Measurements from ENCODE around the gene FAM25A.

- TF ChIP-seq ZFX (IDR thresholded peaks at IDR 0.05) (no peak), CTCF (IDR thresholded peaks at IDR 0.05 in 2 of 3, conservative IDR thresholded peaks at IDR 0.05 in 1 of 3; ENCODE audit: borderline replicate concordance in 1 of 3, insufficient read depth in 1 of 3, low read depth in 2 of 3, low read length in 2 of 3) (no peak), YY1 (IDR thresholded peaks at IDR 0.05; ENCODE audit: extremely low read depth, insufficient replicate concordance, low read depth, low read length) (no peak), TCF7L2 (IDR thresholded peaks at IDR 0.05; ENCODE audit: borderline replicate concordance, extremely low read depth, insufficient read depth, insufficient read length) (no peak), POLR2A (IDR thresholded peaks at IDR 0.05; ENCODE audit: borderline replicate concordance, extremely low read depth, insufficient read depth, insufficient read length) (no peak), EZH2 (IDR thresholded peaks at IDR 0.05) (no peak), POLR2AphosphoS5 (IDR thresholded peaks at IDR 0.05; ENCODE audit: low read depth, low read length) (no peak), RAD21 (IDR thresholded peaks at IDR 0.05; ENCODE audit: low read depth) (no peak), EZH2phosphoT487 (IDR thresholded peaks at IDR 0.05; ENCODE audit: borderline replicate concordance) (no peak), ATF3 (IDR thresholded peaks at IDR 0.05) (no peak), REST (IDR thresholded peaks at IDR 0.05; ENCODE audit: low read depth) (no peak), SRF (IDR thresholded peaks at IDR 0.05; ENCODE audit: low read depth) (no peak), ZNF274 (IDR thresholded peaks at IDR 0.05; ENCODE audit: low read depth, low read length) (no peak), MAX (IDR thresholded peaks at IDR 0.05) (no peak)
Measured at GRCh38 chr10:87038286-87038717, 18.2 kb downstream of the FAM25A start.

All from HCT116 (cell line).